Activated CD8-positive, alpha-beta memory T cell treated with anti-CD3 and anti-CD28 coated beads, Interleukin-2, amount 50 U/mL, for 48 hours (primary cell): ENCODE data around the gene CDH4.

Experiments
- DNase-seq: peaks from one replicate; pipeline ENCODE4 v3.0.0-alpha.2; 2020

Gene CDH4

DNA sequence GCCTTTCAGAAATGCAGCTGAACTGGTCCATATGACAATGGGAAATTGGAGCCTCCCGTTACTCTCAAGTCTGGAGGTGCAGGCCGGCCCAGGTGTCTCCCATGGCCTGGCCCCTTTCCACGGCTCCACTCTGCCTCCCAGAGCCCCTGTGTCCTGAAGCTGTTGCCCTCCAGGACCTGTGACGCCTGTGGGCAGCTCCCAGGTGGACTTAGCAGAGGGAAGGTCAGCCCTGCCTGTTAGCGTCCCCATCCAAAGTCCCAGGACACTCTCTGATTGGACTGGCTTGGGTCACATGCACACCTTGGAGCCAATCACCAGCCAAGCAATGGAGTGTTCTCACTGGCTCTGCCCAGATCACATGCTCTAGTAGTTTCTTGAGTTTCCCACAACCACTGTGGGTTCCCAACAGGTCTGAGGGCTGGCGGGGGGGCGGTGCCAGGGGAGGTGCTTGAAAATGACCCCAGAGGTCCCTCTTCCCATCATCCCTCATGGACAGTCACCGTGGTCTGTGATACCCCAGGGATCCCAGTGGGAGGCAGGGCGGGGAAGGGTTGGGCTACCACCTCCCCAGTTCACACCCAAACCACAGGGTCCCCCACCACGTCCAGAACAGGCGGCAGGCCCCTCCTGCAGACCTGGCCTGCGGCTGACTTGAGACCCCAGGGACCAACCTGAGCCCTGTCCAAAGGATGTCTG lies 678.1 kb downstream of the CDH4 start:
- DNase-seq: no peak

GRCh38 chr20:61930776-61931475 lies 678.9 kb downstream of the CDH4 start:
- no peak for DNase-seq

GRCh38 chr20:61931476-61932198 lies 679.6 kb downstream of the CDH4 start:
- DNase-seq: no peak

- no peak for DNase-seq
These were observed 680.1 kb downstream of the CDH4 start for GRCh38 chr20:61932199-61932592.

- no peak for DNase-seq
These were observed 680.8 kb downstream of the CDH4 start for GRCh38 chr20:61932711-61933480.

- DNase-seq: no peak
These were observed 681.5 kb downstream of the CDH4 start for GRCh38 chr20:61933481-61933950.

GRCh38 chr20:61933951-61934715 lies 682.1 kb downstream of the CDH4 start:
- DNase-seq: no peak

- no peak for DNase-seq
These were observed 682.9 kb downstream of the CDH4 start for GRCh38 chr20:61934716-61935530.

- no peak for DNase-seq
These were observed 684.1 kb downstream of the CDH4 start for GRCh38 chr20:61935926-61936700.

DNA sequence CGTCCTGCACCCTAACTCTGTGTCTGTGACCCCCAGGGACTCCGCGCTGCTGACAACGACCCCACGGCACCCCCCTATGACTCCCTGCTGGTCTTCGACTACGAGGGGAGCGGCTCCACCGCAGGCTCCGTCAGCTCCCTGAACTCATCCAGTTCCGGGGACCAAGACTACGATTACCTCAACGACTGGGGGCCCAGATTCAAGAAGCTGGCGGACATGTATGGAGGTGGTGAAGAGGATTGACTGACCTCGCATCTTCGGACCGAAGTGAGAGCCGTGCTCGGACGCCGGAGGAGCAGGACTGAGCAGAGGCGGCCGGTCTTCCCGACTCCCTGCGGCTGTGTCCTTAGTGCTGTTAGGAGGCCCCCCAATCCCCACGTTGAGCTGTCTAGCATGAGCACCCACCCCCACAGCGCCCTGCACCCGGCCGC lies 684.7 kb downstream of the CDH4 start:
- DNase-seq: no peak

GRCh38 chr20:61937146-61937962 lies 685.3 kb downstream of the CDH4 start:
- no peak for DNase-seq

DNA sequence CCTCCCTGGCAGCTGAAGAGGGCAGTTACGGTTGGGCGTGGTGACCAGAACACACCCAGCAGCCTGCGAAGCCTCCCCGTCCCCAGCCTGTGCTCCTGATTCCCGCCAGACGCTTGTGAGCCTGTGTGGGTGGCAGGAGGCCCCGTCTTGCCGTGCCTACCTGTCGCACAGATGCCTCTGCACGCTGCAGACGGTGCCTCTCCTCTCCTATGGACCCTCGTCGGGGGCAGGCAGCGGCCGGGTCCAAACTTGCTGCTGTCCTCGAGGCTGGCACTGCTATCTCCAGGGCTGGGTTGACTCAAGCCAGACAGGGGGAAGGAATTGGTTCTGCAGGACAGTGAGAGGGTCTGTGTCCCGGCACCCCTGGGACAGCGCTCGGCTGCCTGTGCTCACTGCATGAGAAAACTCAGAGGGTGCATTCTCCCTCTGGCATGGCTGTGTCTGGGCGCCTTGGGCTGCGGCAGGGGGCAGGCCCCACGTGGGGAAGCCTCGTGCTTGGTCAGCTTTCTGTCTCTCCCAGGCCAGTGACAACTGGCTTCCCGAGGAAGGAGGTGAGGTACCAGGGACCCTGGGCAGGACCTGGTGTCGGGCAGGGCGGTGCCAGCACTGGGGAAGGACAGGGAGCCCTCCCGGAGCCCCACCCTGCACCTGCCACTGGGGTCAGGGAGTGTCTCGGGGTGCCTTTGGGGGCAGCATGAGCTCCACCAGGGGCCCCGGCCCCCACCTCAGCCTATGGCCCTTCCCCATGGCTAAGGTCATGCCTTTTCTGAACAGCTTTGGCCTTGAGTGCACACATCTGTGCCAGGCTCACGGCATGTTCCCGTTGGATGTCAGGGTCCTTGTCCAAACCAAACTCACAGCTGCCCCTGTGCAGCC lies 686.1 kb downstream of the CDH4 start:
- no peak for DNase-seq

- DNase-seq: no peak
These were observed 687.0 kb downstream of the CDH4 start for GRCh38 chr20:61938839-61939690.

DNA sequence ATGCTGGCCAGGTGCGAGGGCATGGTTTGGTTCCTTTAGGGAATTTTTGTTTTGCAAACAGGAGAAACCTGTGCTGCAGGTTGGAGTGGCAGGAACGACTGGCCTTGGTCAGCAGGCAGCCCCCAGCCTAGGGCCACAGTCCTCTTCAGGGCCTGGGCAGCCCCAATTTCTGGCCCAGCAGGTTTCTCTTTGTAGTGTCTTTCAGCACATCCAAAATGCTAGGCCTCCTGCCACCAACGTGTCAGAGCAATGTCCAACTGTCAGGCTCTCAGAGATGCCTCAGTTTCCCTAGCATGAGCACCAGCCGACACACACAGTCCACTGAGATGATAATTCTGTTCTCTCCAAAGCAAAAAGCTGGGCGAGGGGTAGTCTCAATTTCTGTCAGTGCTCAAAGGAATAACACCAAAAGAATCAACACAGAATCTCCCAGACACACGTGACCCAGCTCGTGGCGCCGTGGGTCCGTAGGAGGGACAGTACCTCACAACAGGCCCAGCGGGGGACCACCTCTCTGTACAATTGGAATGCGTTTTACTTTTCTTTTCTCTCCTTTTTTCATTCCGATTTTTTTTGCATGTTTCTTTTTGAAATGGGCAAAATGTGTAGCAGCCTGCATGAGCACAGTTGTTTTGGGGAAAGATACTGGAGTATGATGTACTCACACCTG lies 687.8 kb downstream of the CDH4 start:
- DNase-seq: no peak

- DNase-seq: no peak
These were observed 688.4 kb downstream of the CDH4 start for GRCh38 chr20:61940491-61940890.

- no peak for DNase-seq
These were observed 689.1 kb downstream of the CDH4 start for GRCh38 chr20:61940976-61941720.
